ENCODE measurements around the gene SLC6A12. TPM values are rescaled to one million over a fixed set of nuclear protein-coding genes. Genes with fewer than 3 reads are reported as not detected.
A peak's percentile ranks its signal among the peaks of the same experiment; 100 is the strongest.

Gene SLC6A12
- total RNA-seq, 4 donors from 2014 or later = 0.28 to 2.4 TPM; not detected in 2

- Histone ChIP-seq H3K4me3 (no peak overlapping the region), H3K27me3 (no peaks in the 10 kb centered on the region), H3K4me1 (no peaks in the 10 kb centered on the region), H3K36me3 (no peaks in the 10 kb centered on the region), H3K9me3 (no peaks in the 10 kb centered on the region), H3K27ac (no peak overlapping the region)
- intact Hi-C loops (cut with DNase I; ENCODE audit: low total_unique reads) = no loop called here
- DNase-seq = no peak
- TF ChIP-seq POLR2A (IDR thresholded peaks at IDR 0.05) = no peak
- TF ChIP-seq, protein P1, sequence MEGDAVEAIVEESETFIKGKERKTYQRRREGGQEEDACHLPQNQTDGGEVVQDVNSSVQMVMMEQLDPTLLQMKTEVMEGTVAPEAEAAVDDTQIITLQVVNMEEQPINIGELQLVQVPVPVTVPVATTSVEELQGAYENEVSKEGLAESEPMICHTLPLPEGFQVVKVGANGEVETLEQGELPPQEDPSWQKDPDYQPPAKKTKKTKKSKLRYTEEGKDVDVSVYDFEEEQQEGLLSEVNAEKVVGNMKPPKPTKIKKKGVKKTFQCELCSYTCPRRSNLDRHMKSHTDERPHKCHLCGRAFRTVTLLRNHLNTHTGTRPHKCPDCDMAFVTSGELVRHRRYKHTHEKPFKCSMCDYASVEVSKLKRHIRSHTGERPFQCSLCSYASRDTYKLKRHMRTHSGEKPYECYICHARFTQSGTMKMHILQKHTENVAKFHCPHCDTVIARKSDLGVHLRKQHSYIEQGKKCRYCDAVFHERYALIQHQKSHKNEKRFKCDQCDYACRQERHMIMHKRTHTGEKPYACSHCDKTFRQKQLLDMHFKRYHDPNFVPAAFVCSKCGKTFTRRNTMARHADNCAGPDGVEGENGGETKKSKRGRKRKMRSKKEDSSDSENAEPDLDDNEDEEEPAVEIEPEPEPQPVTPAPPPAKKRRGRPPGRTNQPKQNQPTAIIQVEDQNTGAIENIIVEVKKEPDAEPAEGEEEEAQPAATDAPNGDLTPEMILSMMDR (IDR thresholded peaks at IDR 0.05) = no peak
Observed at GRCh38 chr12:215116-215515, 1.2 kb upstream of the SLC6A12 start.

GRCh38 chr12:213527-213932 is 427 bp downstream of the SLC6A12 start:
- TF ChIP-seq POLR2A (IDR thresholded peaks at IDR 0.05) = no peak
- TF ChIP-seq, protein P1 (IDR thresholded peaks at IDR 0.05) = no peak
- Histone ChIP-seq H3K27ac (no peak overlapping the region), H3K27me3 (no peaks in the 10 kb centered on the region), H3K4me1 (no peaks in the 10 kb centered on the region), H3K36me3 (no peaks in the 10 kb centered on the region), H3K4me3 (no peak overlapping the region), H3K9me3 (no peaks in the 10 kb centered on the region)
- DNase-seq = no peak
- intact Hi-C loops (cut with DNase I; ENCODE audit: low total_unique reads) = no loop called here

DNA sequence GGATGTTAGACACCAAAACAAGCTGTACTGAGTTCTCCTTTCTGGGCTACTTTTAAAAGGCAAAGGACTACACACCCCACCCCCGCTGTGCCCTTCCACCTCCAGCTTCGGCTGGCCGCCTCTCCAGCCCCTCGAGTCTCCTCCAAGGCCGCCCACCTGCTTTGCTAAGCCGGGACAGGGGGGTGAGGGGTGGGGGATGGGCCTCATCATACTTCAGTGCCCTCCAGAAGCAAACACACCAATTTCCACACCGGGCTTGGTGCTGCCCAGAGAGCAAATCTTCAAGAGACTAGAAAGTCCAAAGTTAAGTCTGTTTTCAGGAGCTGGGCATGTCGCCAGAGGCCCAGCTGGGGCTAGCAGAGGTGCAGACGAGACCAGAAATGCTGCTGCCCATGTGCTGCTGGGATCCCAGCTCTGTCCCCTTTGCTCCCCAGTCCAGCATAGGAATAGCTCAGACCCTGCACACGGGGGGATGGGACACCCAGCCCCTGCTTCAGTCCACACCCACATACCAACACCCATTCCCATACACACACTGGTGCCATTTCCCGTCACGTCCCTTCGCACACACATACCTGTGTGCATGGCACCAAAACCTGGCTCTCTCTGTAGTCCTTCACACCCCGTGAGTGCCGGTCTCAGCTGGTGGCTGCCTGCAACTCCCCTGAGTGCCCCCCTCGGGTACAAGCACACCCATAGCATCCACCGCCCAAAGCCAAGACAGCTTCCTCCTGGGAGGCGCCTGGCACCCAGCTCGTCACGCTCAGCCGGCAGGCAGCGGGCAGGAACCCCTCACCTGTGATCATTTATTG is 1.0 kb downstream of the SLC6A12 start:
- peak in 1 of 2 donors; percentile 26 for DNase-seq
- H3K4me1 ChIP-seq = no peaks in the 10 kb centered on the region
- H3K27me3 ChIP-seq = no peaks in the 10 kb centered on the region
- H3K9me3 ChIP-seq = no peaks in the 10 kb centered on the region
- H3K4me3 ChIP-seq = no peak overlapping the region
- H3K36me3 ChIP-seq = no peaks in the 10 kb centered on the region
- TF ChIP-seq, protein P1 (IDR thresholded peaks at IDR 0.05) = no peak
- no peak for TF ChIP-seq POLR2A (IDR thresholded peaks at IDR 0.05)
- no peak overlapping the region for H3K27ac ChIP-seq
- intact Hi-C loops (cut with DNase I; ENCODE audit: low total_unique reads) = no loop called here

GRCh38 chr12:212415-212714 is 1.6 kb downstream of the SLC6A12 start:
- no peak overlapping the region for H3K27ac ChIP-seq
- no peak for DNase-seq
- H3K4me1 ChIP-seq = no peaks in the 10 kb centered on the region
- no peaks in the 10 kb centered on the region for H3K27me3 ChIP-seq
- intact Hi-C loops (cut with DNase I; ENCODE audit: low total_unique reads) = no loop called here
- no peaks in the 10 kb centered on the region for H3K36me3 ChIP-seq
- no peaks in the 10 kb centered on the region for H3K9me3 ChIP-seq
- H3K4me3 ChIP-seq = no peak overlapping the region
- no peak for TF ChIP-seq POLR2A (IDR thresholded peaks at IDR 0.05)
- TF ChIP-seq, protein P1 (IDR thresholded peaks at IDR 0.05) = no peak

DNA sequence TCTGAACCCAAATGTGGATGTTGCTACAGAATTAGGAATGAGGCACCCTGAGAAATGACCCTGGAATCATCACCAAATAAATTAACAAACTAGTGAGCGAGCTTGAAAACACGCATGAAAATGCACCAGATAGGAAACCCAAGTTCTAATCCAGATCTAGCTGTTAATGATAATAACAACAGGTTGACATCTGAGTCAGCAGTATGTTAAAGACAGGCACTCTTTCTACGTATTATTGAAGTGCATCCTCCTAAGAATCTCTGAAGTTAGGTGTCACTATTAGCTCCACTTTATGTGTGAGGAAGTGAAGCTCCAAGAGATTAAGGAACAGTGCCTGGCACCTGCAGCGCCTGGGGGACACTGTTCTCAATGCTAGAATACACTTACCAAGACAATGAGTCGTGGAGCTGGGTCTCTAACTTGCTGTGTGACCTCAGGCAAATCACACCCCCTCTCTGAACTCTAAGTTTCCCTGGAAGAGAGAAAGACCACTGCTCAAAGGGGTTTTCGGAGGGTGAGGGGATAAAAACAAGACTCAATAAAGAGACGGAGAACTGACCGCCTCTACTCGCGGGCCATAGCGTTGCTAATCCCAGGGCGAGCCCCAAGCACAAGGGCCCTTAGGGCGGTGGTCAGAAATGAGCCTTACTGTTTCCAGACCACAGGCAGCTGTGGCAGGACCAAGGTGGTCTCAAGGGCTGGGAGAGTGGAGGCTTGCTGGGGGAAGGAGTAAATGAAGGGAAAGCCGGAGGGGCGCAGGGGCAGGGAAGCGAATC is 2.1 kb downstream of the SLC6A12 start:
- no peak overlapping the region for H3K27ac ChIP-seq
- H3K27me3 ChIP-seq = no peaks in the 10 kb centered on the region
- H3K4me1 ChIP-seq = no peaks in the 10 kb centered on the region
- no peak for DNase-seq
- H3K36me3 ChIP-seq = no peaks in the 10 kb centered on the region
- H3K9me3 ChIP-seq = no peaks in the 10 kb centered on the region
- H3K4me3 ChIP-seq = no peak overlapping the region
- intact Hi-C loops (cut with DNase I; ENCODE audit: low total_unique reads) = no loop called here
- no peak for TF ChIP-seq POLR2A (IDR thresholded peaks at IDR 0.05)
- TF ChIP-seq, protein P1 (IDR thresholded peaks at IDR 0.05) = no peak

Data from uterus (tissue), 4 donors.